ENCODE data around the gene MAML3. TPM values are rescaled to one million over a fixed set of nuclear protein-coding genes. Genes with fewer than 3 reads are reported as not detected.

The MAML3 gene
- total and polyA plus RNA-seq, 2 experiments from 2014 or later, result 4.1 to 11.2 TPM

DNA sequence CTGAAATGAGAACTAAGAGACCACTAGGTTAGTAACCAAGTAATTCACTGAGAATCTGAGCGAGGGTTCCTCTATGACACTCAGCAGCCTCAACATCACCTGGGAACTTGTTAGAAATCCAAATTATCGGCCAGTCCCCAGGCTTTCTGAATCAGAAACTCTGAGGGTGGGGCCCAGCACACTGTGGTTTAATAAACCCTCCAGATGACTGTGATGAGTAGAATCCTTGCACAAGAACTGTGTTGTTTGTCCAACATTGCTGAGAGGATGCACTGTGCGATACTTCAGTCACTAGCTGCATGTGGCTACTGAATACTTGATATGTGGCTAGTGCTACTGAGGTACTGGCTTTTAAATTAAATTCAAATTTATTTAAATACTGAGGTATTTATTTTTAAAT lies 243.9 kb downstream of the MAML3 start:
- Histone ChIP-seq H3K36me3 (replicated peaks; ENCODE audit: insufficient read depth, low read depth) (no peaks in the 10 kb centered on the region), H3K27me3 (no peaks in the 10 kb centered on the region), H3K27ac (no peak overlapping the region), H3K9me3 (ENCODE audit: low read depth) (no peaks in the 10 kb centered on the region), H3K9me2 (replicated peaks; ENCODE audit: insufficient read depth) (no peaks in the 10 kb centered on the region), H2AFZ (no peak overlapping the region), H3K4me1 (ENCODE audit: insufficient read depth) (peaks cover 8% of the 10 kb centered on the region), H3K79me2 (peaks cover 3% of the 10 kb centered on the region), H3K4me2 (no peak overlapping the region), H3K4me3 (no peak overlapping the region), H4K20me1 (ENCODE audit: insufficient read depth, poor library complexity, severe bottlenecking) (no peaks in the 10 kb centered on the region)
- TF ChIP-seq EZH2 (IDR thresholded peaks at IDR 0.05; ENCODE audit: borderline replicate concordance), result no peak
- TF ChIP-seq EZH2phosphoT487 (IDR thresholded peaks at IDR 0.05; ENCODE audit: low read depth, severe bottlenecking, unreplicated experiment), result no peak
- TF ChIP-seq CTCF (IDR thresholded peaks at IDR 0.05; ENCODE audit: poor library complexity), result no peak
- WGBS (ENCODE audit: low lambda C conversion rate, missing lambda C conversion rate), result 97% methylated on average over 3 of the region's 3 CpGs
- no peak for DNase-seq (ENCODE audit: low spot score)

GRCh38 chr4:139908636-139909437 lies 245.1 kb downstream of the MAML3 start:
- no peaks in the 10 kb centered on the region for H3K27me3 ChIP-seq

DNA sequence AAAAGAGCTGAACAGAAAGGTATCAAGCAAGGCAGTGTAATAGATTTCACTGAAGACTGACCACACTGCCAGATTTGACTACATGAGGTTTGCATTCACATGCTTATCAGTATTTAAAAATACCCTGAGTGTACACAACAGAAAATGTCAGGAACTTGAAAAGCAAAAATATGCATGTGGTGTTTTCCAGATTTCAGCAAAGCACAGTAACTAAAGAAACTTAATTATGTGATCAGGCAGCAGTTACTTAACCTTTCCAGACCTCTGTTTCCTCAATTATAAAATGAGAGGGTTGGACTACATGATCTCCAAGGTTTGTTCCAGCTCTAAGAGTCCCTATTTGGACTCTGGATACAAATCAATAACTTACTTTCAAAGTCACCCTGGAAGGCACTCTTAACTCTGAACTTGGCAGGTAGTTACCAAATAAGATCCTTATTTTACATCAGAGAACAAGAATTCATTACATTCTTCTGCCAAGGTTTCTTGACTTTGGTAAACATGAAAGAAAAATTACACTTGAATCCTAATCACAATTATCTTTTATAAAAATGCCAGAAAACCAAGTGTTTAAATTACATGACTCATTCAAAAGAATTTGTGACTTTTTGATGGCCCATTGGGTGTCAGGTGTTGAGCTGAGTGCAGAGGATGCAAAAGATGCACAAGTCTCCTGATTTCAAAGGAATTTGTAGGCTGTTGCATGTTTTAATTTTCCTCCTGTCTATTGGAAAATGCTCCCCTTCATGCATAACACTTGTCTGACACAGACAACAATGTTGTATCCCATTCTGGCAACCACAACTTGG lies 246.8 kb downstream of the MAML3 start:
- Histone ChIP-seq H2AFZ (no peak overlapping the region), H3K27me3 (no peaks in the 10 kb centered on the region), H3K4me3 (no peak overlapping the region), H4K20me1 (ENCODE audit: insufficient read depth, poor library complexity, severe bottlenecking) (no peaks in the 10 kb centered on the region), H3K4me2 (no peak overlapping the region), H3K27ac (no peak overlapping the region), H3K79me2 (peaks cover 11% of the 10 kb centered on the region), H3K36me3 (replicated peaks; ENCODE audit: insufficient read depth, low read depth) (no peaks in the 10 kb centered on the region), H3K9me3 (ENCODE audit: low read depth) (no peaks in the 10 kb centered on the region), H3K9me2 (replicated peaks; ENCODE audit: insufficient read depth) (no peaks in the 10 kb centered on the region), H3K4me1 (ENCODE audit: insufficient read depth) (peaks cover under 1% of the 10 kb centered on the region)
- TF ChIP-seq EZH2phosphoT487 (IDR thresholded peaks at IDR 0.05; ENCODE audit: low read depth, severe bottlenecking, unreplicated experiment) (no peak), EZH2 (IDR thresholded peaks at IDR 0.05; ENCODE audit: borderline replicate concordance) (no peak), CTCF (IDR thresholded peaks at IDR 0.05; ENCODE audit: poor library complexity) (no peak)
- DNase-seq (ENCODE audit: low spot score), result no peak

More at GRCh38 chr4:139908636-139909437, 245.1 kb downstream of the MAML3 start:
- Histone ChIP-seq H3K4me3 (no peak overlapping the region), H2AFZ (no peak overlapping the region), H3K9me3 (ENCODE audit: low read depth) (no peaks in the 10 kb centered on the region), H3K4me1 (ENCODE audit: insufficient read depth) (peaks cover 3% of the 10 kb centered on the region), H3K4me2 (no peak overlapping the region), H3K27ac (no peak overlapping the region), H4K20me1 (ENCODE audit: insufficient read depth, poor library complexity, severe bottlenecking) (no peaks in the 10 kb centered on the region), H3K9me2 (replicated peaks; ENCODE audit: insufficient read depth) (no peaks in the 10 kb centered on the region), H3K79me2 (peaks cover 6% of the 10 kb centered on the region), H3K36me3 (replicated peaks; ENCODE audit: insufficient read depth, low read depth) (no peaks in the 10 kb centered on the region)
- DNase-seq (ENCODE audit: low spot score), result no peak
- no peak for TF ChIP-seq EZH2 (IDR thresholded peaks at IDR 0.05; ENCODE audit: borderline replicate concordance)
- no peak for TF ChIP-seq CTCF (IDR thresholded peaks at IDR 0.05; ENCODE audit: poor library complexity)
- TF ChIP-seq EZH2phosphoT487 (IDR thresholded peaks at IDR 0.05; ENCODE audit: low read depth, severe bottlenecking, unreplicated experiment), result no peak
- WGBS (ENCODE audit: low lambda C conversion rate, missing lambda C conversion rate), result 84% methylated on average over 9 of the region's 9 CpGs

Data from hepatocyte (in vitro differentiated cells).